Spleen (tissue), 7 donors: Measurements from ENCODE around the gene SEMA3A.

Experiments
- CTCF ChIP-seq, 11 experiments: fragments of 200-600 bp in 7 of 11; fragments of 450-650 bp in 4 of 11; sonication (generic) in 4 of 11; IDR thresholded peaks in 8 of 11; conservative IDR thresholded peaks in 3 of 11; 1 replicate in 7 of 11; 2 replicates in 4 of 11; pipeline versions ENCODE4 v1.4.0 to v1.8.0; 2016 to 2021; ENCODE audit warnings: antibody characterized with exemption in 11 of 11, inconsistent platforms in 4 of 11, mild to moderate bottlenecking in 1 of 11
- POLR2AphosphoS5 ChIP-seq, 3 donors: sonication (generic); formaldehyde crosslinking; IDR thresholded peaks; one replicate each; pipeline ENCODE4 v1.5.1; 2017; ENCODE audit warnings: antibody characterized with exemption in 3 of 3
- donor health status: DM: no; HTN: no; CAD: no; lungs with moderate emphysema.
- donor health status: DM: no; HTN: no; CAD: no.
- donor health status: DM: no; HTN: no; CAD: no.

- TF ChIP-seq CTCF (IDR thresholded peaks at IDR 0.05 in 8 of 11, conservative IDR thresholded peaks at IDR 0.05 in 3 of 11), result no peak
- no peak for TF ChIP-seq POLR2AphosphoS5 (IDR thresholded peaks at IDR 0.05)
Observed at GRCh38 chr7:84021292-84021908, 173.2 kb downstream of the SEMA3A start.
